HL-60 (cell line): ENCODE data around the gene XPC.

ENCODE experiments used
- DNase-seq, 2 experiments: peaks; one replicate each; pipeline ENCODE4 v3.0.0-alpha.2; 2010 to 2020; ENCODE audit warnings: low read depth in 1 of 2, low spot score in 1 of 2
- H3K27ac ChIP-seq: fragments of 250-450 bp; sonication (Bioruptor Pico); replicated peaks from 2 replicates; pipeline ENCODE4 v1.5.1; 2020; ENCODE audit warnings: mild to moderate bottlenecking, moderate library complexity
- H3K27me3 ChIP-seq: fragments of 250-450 bp; sonication (Bioruptor Pico); 2 replicates; pipeline ENCODE4 v1.5.1; 2021; ENCODE audit warnings: mild to moderate bottlenecking, moderate library complexity; ENCODE audit not compliant: insufficient read depth, poor library complexity, severe bottlenecking
- H3K4me3 ChIP-seq: replicated peaks from 2 replicates; pipeline ENCODE4 v1.5.1; 2011; ENCODE audit warnings: mild to moderate bottlenecking, control low read depth, low read length; ENCODE audit not compliant: insufficient read depth
- CTCF ChIP-seq: IDR thresholded peaks from one replicate; pipeline ENCODE4 v1.5.1; 2011; ENCODE audit warnings: low read length, control low read depth, inconsistent platforms; ENCODE audit not compliant: insufficient read depth
- GABPA ChIP-seq: IDR thresholded peaks from 2 replicates; pipeline ENCODE4 v1.6.1; 2012; ENCODE audit warnings: low read depth
- POLR2AphosphoS5 ChIP-seq: IDR thresholded peaks from 2 replicates; pipeline ENCODE4 v1.6.1; 2012; ENCODE audit warnings: low read depth
- REST ChIP-seq: IDR thresholded peaks from 2 replicates; pipeline ENCODE4 v1.6.1; 2012; ENCODE audit warnings: low read depth; ENCODE audit not compliant: insufficient replicate concordance
- SPI1 ChIP-seq: IDR thresholded peaks from 2 replicates; pipeline ENCODE4 v1.6.1; 2012; ENCODE audit warnings: low read depth, mild to moderate bottlenecking, borderline replicate concordance

The XPC gene

GRCh38 chr3:14224895-14225294 lies 46.5 kb upstream of the XPC start:
- no peak for TF ChIP-seq SPI1
- TF ChIP-seq REST, result no peak
- no peak for TF ChIP-seq POLR2AphosphoS5
- no peak for TF ChIP-seq GABPA
- no peak for TF ChIP-seq CTCF
- H3K27me3 ChIP-seq, result no peaks in the 10 kb centered on the region
- no peak for DNase-seq
- H3K27ac ChIP-seq, result no peak overlapping the region
- H3K4me3 ChIP-seq, result no peak overlapping the region

- DNase-seq, result no peak
- Histone ChIP-seq H3K4me3 (no peak overlapping the region), H3K27me3 (no peaks in the 10 kb centered on the region), H3K27ac (no peak overlapping the region)
- no peak for TF ChIP-seq POLR2AphosphoS5
- no peak for TF ChIP-seq GABPA
- TF ChIP-seq REST, result no peak
- TF ChIP-seq SPI1, result no peak
- no peak for TF ChIP-seq CTCF
These were observed 45.2 kb upstream of the XPC start for GRCh38 chr3:14223595-14223994.

- no peak overlapping the region for H3K27ac ChIP-seq
- TF ChIP-seq SPI1 (no peak; the same call in 1 of the 2 replicates), GABPA (no peak), REST (no peak), POLR2AphosphoS5 (no peak), CTCF (no peak)
- DNase-seq, result no peak
- H3K27me3 ChIP-seq, result no peaks in the 10 kb centered on the region
- no peak overlapping the region for H3K4me3 ChIP-seq
These were observed 44.6 kb upstream of the XPC start for GRCh38 chr3:14222900-14223594.
